ENCODE measurements around the gene KLF8. TPM values are rescaled to one million over a fixed set of nuclear protein-coding genes. Genes with fewer than 3 reads are reported as not detected.
"Not testable (repeated sequence)": the region's sequence is repeated elsewhere in the genome, so short reads cannot be mapped to it uniquely, and the experiment has no call there.

Gene KLF8
- 22.2 TPM for total RNA-seq
- long read RNA-seq, transcript KLF8-204 (6 exons, 1,543 nt) = major isoform, 6 of 21 reads
- long read RNA-seq, partial matches to known transcripts = 4 of 21 reads
- long read RNA-seq, other reads (novel, unspliced or antisense) = 11 of 21 reads

- no peak for DNase-seq (ENCODE audit: low spot score)
Observed at GRCh38 chrX:56232221-56233082, at the start of gene KLF8. KLF8 (plus strand) TSS chrX:56232356; CDS start chrX:56233335, 979 bp downstream.

GRCh38 chrX:56206945-56207344 is 25.2 kb upstream of the KLF8 start:
- not testable (repeated sequence) for DNase-seq (ENCODE audit: low spot score)

GRCh38 chrX:56211701-56212100 is 20.5 kb upstream of the KLF8 start:
- no peak for DNase-seq (ENCODE audit: low spot score)

GRCh38 chrX:56216332-56216731 is 15.8 kb upstream of the KLF8 start:
- DNase-seq (ENCODE audit: low spot score) = no peak

- DNase-seq (ENCODE audit: low spot score) = no peak
Observed at GRCh38 chrX:56219700-56220099, 12.5 kb upstream of the KLF8 start.

- no peak for DNase-seq (ENCODE audit: low spot score)
Observed at GRCh38 chrX:56221101-56221500, 11.1 kb upstream of the KLF8 start.

GRCh38 chrX:56222473-56223000 is 9.6 kb upstream of the KLF8 start:
- no peak for DNase-seq (ENCODE audit: low spot score)

- no peak for DNase-seq (ENCODE audit: low spot score)
Observed at GRCh38 chrX:56226980-56227379, 5.2 kb upstream of the KLF8 start.

- no peak for DNase-seq (ENCODE audit: low spot score)
Observed at GRCh38 chrX:56228914-56229313, 3.2 kb upstream of the KLF8 start.

GRCh38 chrX:56231537-56232090 is 542 bp upstream of the KLF8 start:
- DNase-seq (ENCODE audit: low spot score) = no peak

GRCh38 chrX:56233100-56233499 is 944 bp downstream of the KLF8 start:
- no peak for DNase-seq (ENCODE audit: low spot score)

GRCh38 chrX:56233682-56234081 is 1.5 kb downstream of the KLF8 start:
- no peak for DNase-seq (ENCODE audit: low spot score)

GRCh38 chrX:56248492-56248891 is 16.3 kb downstream of the KLF8 start:
- DNase-seq (ENCODE audit: low spot score) = no peak

GRCh38 chrX:56253832-56254703 is 21.9 kb downstream of the KLF8 start:
- DNase-seq (ENCODE audit: low spot score) = no peak

GRCh38 chrX:56268888-56269287 is 36.7 kb downstream of the KLF8 start:
- DNase-seq (ENCODE audit: low spot score) = no peak

GRCh38 chrX:56278692-56279091 is 46.5 kb downstream of the KLF8 start:
- no peak for DNase-seq (ENCODE audit: low spot score)

- no peak for DNase-seq (ENCODE audit: low spot score)
Observed at GRCh38 chrX:56279863-56280262, 47.7 kb downstream of the KLF8 start.

- no peak for DNase-seq (ENCODE audit: low spot score)
Observed at GRCh38 chrX:56281789-56282188, 49.6 kb downstream of the KLF8 start.

- DNase-seq (ENCODE audit: low spot score) = peak; percentile 71
Observed at GRCh38 chrX:56284269-56284668, 52.1 kb downstream of the KLF8 start.

GRCh38 chrX:56288608-56289007 is 56.5 kb downstream of the KLF8 start:
- DNase-seq (ENCODE audit: low spot score) = no peak

GRCh38 chrX:56289449-56289848 is 57.3 kb downstream of the KLF8 start:
- DNase-seq (ENCODE audit: low spot score) = no peak
